SK-MEL-5 (cell line): Measurements from ENCODE around the gene INSR. TPM values are rescaled to one million over a fixed set of nuclear protein-coding genes. Genes with fewer than 3 reads are reported as not detected.
"Not testable (repeated sequence)": the region's sequence is repeated elsewhere in the genome, so short reads cannot be mapped to it uniquely, and the experiment has no call there.

Experiments
- DNase-seq: peaks from one replicate; pipeline ENCODE4 v3.0.0-alpha.2; 2016; ENCODE audit warnings: low read depth, low spot score
- in situ Hi-C: cut with HindIII; loops from 2 replicates; pipeline ENCODE4 v1.10.0; 2016; ENCODE audit warnings: low sequenced_read_pairs, high pct_unique_total_duplicates, low pct_unique_long_range_greater_than_20kb
- polyA plus RNA-seq, 2 experiments: library from polyadenylated mRNA; depleted of rRNA; stranded (reverse); fragments of >200 nt; gene quantifications; 2 replicates each; pipeline ENCODE4 v1.2.3, GENCODE V29; 2015
- total RNA-seq: library from RNA; depleted of rRNA; stranded (reverse); fragments of >200 nt; shearing (Covaris generic); gene quantifications from 2 replicates; pipeline ENCODE4 v1.2.3, GENCODE V29; 2014; rRNA removed

Gene INSR
- 10.7 and 11.3 TPM in 2 replicates for total RNA-seq
- 6.4 and 12.3 TPM in 2 replicates for polyA plus RNA-seq (2015; cell fraction: cytosol; rRNA removed)
- polyA plus RNA-seq (2015; cell fraction: nucleus; rRNA removed), result 8.4 and 10.7 TPM in 2 replicates

GRCh38 chr19:7293762-7294557 lies at the start of gene INSR:
TSS of gene INSR (minus strand) at chr19:7294414. CDS start at chr19:7293891, 523 bp downstream.
- peak; percentile 85 for DNase-seq
- in situ Hi-C loops, result no loop called here

DNA sequence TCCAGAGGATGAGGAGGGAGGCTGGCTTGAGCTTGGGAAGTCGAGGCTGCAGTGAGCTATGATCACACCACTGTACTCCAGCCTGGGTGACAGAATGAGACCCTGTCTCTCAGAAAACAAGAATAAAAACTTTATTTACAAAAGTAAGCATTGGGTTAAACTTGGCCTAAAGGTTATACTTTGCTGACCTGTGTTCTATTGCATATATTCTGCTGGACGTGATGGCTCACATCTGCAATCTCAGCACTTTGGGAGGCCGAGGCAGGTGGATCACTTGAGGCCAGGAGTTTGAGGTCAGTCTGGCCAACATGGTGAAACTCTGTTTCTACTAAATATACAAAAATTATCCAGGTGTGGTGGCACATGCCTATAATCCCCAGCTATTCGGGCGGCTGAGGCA lies 47.9 kb upstream of the INSR start:
- in situ Hi-C loops, result no loop called here
- no peak for DNase-seq

GRCh38 chr19:7340959-7341837 lies 47.0 kb upstream of the INSR start:
- peak; percentile 81 for DNase-seq
- in situ Hi-C loops, result no loop called here

DNA sequence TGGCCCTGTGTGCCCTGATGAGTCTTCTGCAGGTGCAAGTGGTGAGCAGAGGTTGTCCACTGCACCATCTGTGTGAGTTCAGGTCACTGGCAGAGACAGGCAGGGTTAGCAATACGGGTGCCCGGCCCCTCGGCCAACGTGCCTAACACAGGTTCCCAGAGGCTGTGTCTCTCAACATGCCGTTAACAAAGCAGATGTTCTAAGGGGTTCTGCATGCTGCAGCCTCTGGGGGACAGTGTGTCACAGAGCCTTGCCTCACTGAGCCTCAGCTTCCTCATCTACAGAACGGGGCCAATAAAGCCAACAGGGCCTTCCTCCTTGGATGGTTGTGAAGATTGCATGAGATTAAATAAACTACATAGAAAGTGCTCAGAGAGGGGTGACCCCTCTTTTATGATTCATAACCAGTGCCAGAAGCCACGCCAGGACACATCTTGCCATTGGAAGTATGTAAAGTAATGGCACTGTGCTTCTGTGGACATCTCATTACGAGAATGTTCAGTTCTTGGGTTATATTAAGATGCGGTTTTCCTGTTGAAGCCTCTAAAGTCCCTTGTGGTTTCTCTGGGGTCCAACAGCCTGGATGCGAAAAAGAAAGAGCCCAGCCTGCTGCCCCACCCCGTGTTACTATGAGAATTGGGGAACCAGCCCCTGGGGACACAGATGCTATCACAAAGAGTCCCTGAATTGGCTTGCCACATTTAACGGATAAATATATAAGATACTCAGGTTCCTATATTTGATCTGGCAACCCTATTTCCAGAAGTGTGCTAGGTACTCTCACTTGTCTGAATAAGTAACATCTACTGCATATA lies 43.4 kb upstream of the INSR start:
- in situ Hi-C loops, result no loop called here
- no peak for DNase-seq

GRCh38 chr19:7336321-7336973 lies 42.2 kb upstream of the INSR start:
- in situ Hi-C loops, result no loop called here
- DNase-seq, result no peak

DNA sequence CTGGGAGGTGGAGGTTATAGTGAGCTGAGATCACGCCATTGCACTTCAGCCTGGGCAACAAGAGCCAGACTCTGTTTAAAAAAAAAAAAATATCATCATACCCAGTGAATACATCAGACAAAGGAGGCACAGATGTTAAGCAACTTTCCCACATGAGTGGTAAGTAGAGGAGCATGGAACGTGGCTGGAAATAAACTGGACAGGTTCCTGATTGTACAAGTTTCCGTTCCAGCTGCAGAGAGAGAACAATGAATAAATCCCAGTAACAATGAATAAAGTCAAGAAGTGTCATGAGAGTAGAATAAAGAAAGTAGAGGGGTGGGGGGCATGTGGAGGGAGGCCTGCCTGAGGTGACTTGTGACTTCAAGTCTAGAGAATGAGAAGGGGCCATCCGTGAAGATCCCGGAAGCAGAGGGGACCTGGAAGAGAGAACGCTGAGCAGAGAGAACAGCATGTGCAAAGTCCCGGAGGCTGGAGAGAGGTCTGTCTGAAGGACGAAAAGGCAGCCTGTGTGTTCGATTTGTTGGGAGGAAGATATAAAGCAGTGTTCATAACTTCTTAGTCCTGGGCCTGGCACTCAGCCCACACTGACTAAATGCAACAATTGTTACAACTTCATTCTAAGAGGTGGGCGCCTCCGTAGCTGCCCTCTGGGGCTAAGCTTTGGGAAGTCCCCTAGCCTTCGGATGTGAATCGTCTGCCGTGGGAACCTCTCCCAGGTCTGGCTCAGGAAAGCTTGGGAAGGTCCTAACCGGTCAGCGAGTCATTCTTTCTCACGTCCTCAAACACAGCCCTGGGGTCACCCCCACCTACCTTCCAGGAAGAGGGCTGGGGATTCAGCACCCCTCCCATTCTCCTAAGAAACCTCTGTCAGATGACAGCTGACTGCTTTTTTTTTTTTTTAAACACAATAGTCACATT lies 39.2 kb upstream of the INSR start:
- DNase-seq, result peak; percentile 89

GRCh38 chr19:7331446-7331845 lies 37.2 kb upstream of the INSR start:
- in situ Hi-C loops, result no loop called here
- no peak for DNase-seq

More for the DNA sequence above, 39.2 kb upstream of the INSR start:
- in situ Hi-C loops, result no loop called here

DNA sequence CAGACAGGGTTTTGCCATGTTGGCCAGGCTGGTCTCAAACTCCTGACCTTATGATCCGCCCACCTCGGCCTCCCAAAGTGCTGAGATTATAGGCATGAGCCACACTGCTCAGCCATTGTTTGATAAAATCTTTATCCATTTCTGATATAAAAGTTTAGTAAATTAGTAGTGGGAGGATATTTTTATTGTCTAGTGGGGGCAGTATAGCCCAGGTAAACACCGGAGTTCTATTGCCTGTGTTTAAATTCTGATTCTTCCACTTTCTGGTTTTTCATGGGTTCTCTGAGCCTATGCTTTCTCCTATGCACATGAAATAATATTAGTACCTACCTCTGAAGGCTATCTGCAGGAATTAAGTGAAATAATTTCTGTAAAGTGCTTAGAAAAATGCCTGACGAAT lies 34.4 kb upstream of the INSR start:
- in situ Hi-C loops, result no loop called here
- DNase-seq, result no peak

GRCh38 chr19:7327802-7328201 lies 33.6 kb upstream of the INSR start:
- no peak for DNase-seq
- in situ Hi-C loops, result no loop called here

- peak; percentile 27 for DNase-seq
- in situ Hi-C loops, result no loop called here
Measured at GRCh38 chr19:7326105-7326877, 32.1 kb upstream of the INSR start.

GRCh38 chr19:7318176-7318575 lies 24.0 kb upstream of the INSR start:
- in situ Hi-C loops, result no loop called here
- no peak for DNase-seq

DNA sequence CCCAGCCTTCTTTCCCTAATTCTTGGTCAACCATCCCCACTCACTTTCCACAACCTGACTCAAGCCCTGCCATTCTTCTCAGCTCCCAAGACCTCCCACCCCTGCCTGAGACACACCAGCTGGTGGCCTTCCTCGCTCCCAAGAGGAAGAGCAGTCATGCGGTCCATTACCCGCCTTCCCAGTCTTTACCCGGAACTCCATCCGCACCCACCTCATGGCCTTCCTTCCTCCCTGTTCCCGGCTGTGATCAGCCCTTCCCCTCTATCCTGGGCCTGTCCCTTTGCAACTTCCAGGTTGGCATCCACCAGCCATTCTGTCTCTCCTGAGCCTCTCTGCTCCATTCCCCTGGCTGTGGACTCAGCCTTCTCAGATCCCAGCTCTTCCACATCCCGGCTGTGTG lies 18.6 kb upstream of the INSR start:
- DNase-seq, result no peak
- in situ Hi-C loops, result no loop called here

DNA sequence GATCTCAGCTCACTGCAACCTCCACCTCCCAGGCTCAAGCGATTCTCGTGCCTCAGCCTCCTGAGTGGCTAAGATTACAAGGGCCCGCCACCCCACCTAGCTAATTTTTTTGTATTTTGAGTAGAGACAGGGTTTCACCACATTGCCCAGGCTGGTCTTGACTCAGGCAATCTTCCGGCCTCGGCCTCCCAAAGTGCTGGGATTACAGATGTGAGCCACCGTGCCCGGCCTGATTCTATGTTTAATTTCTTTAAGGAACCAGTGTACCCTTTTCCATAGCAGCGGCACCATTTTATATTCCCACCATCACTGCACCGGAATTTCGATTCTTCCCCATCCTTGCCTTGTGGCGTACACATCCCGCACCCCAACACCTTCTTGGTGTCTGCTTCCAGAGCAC lies 17.7 kb upstream of the INSR start:
- in situ Hi-C loops, result no loop called here
- no peak for DNase-seq

GRCh38 chr19:7308327-7308726 lies 14.1 kb upstream of the INSR start:
- in situ Hi-C loops, DNase-seq: not testable (repeated sequence)

- no peak for DNase-seq
- in situ Hi-C loops, result no loop called here
Measured at GRCh38 chr19:7307590-7308218, 13.5 kb upstream of the INSR start.
